Nephron progenitor cell (in vitro differentiated cells): ENCODE measurements around the gene TXNRD3.

ENCODE experiments used
- DNase-seq: peaks from one replicate; pipeline ENCODE4 v3.0.0; 2021
- H3K27ac Mint-ChIP-seq: 2 replicates; pipeline ENCODE4 v1.8.0; 2021; ENCODE audit warnings: mild to moderate bottlenecking, moderate library complexity, mixed read lengths
- H3K27me3 Mint-ChIP-seq: 2 replicates; pipeline ENCODE4 v1.8.0; 2021; ENCODE audit warnings: mild to moderate bottlenecking, low read depth, mixed read lengths; ENCODE audit not compliant: poor library complexity
- H3K36me3 Mint-ChIP-seq: 2 replicates; pipeline ENCODE4 v1.8.0; 2021; ENCODE audit warnings: low read depth, mixed read lengths
- H3K4me1 Mint-ChIP-seq: 2 replicates; pipeline ENCODE4 v1.8.0; 2021; ENCODE audit warnings: mixed read lengths
- H3K4me3 Mint-ChIP-seq: 2 replicates; pipeline ENCODE4 v1.8.0; 2021; ENCODE audit warnings: mild to moderate bottlenecking, moderate library complexity, mixed read lengths
- H3K9me3 Mint-ChIP-seq: 2 replicates; pipeline ENCODE4 v1.8.0; 2021; ENCODE audit warnings: mild to moderate bottlenecking, moderate library complexity, mixed read lengths
- TF ChIP-seq, protein P1 (sequence below): fragments of 200-600 bp; sonication (generic); IDR thresholded peaks from 2 replicates; pipeline ENCODE4 v1.5.0; 2021; ENCODE audit warnings: antibody characterized with exemption

Gene TXNRD3

GRCh38 chr3:126622694-126623093, 32.2 kb downstream of the TXNRD3 start:
- peaks cover 30% of the 10 kb centered on the region for H3K36me3 Mint-ChIP-seq
- TF ChIP-seq, protein P1, sequence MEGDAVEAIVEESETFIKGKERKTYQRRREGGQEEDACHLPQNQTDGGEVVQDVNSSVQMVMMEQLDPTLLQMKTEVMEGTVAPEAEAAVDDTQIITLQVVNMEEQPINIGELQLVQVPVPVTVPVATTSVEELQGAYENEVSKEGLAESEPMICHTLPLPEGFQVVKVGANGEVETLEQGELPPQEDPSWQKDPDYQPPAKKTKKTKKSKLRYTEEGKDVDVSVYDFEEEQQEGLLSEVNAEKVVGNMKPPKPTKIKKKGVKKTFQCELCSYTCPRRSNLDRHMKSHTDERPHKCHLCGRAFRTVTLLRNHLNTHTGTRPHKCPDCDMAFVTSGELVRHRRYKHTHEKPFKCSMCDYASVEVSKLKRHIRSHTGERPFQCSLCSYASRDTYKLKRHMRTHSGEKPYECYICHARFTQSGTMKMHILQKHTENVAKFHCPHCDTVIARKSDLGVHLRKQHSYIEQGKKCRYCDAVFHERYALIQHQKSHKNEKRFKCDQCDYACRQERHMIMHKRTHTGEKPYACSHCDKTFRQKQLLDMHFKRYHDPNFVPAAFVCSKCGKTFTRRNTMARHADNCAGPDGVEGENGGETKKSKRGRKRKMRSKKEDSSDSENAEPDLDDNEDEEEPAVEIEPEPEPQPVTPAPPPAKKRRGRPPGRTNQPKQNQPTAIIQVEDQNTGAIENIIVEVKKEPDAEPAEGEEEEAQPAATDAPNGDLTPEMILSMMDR, result no peak
- H3K4me3 Mint-ChIP-seq, result no peak overlapping the region
- H3K27ac Mint-ChIP-seq, result no peak overlapping the region
- H3K4me1 Mint-ChIP-seq, result no peaks in the 10 kb centered on the region
- no peaks in the 10 kb centered on the region for H3K9me3 Mint-ChIP-seq
- no peak for DNase-seq
- no peaks in the 10 kb centered on the region for H3K27me3 Mint-ChIP-seq

- no peak overlapping the region for H3K4me3 Mint-ChIP-seq
- no peaks in the 10 kb centered on the region for H3K9me3 Mint-ChIP-seq
- TF ChIP-seq, protein P1, result no peak
- no peak overlapping the region for H3K27ac Mint-ChIP-seq
- peaks cover 35% of the 10 kb centered on the region for H3K36me3 Mint-ChIP-seq
- DNase-seq, result no peak
- H3K27me3 Mint-ChIP-seq, result no peaks in the 10 kb centered on the region
- no peaks in the 10 kb centered on the region for H3K4me1 Mint-ChIP-seq
Measured at GRCh38 chr3:126621627-126622345, 33.1 kb downstream of the TXNRD3 start.

- no peak for DNase-seq
- no peak overlapping the region for H3K4me3 Mint-ChIP-seq
- H3K27ac Mint-ChIP-seq, result no peak overlapping the region
- H3K36me3 Mint-ChIP-seq, result peaks cover 38% of the 10 kb centered on the region
- H3K27me3 Mint-ChIP-seq, result no peaks in the 10 kb centered on the region
- TF ChIP-seq, protein P1, result no peak
- H3K9me3 Mint-ChIP-seq, result no peaks in the 10 kb centered on the region
- no peaks in the 10 kb centered on the region for H3K4me1 Mint-ChIP-seq
Measured at GRCh38 chr3:126621171-126621570, 33.8 kb downstream of the TXNRD3 start.

- DNase-seq, result no peak
- Mint-ChIP-seq H3K9me3 (no peaks in the 10 kb centered on the region), H3K4me3 (no peak overlapping the region), H3K36me3 (peaks cover 41% of the 10 kb centered on the region), H3K27me3 (no peaks in the 10 kb centered on the region), H3K27ac (no peak overlapping the region), H3K4me1 (no peaks in the 10 kb centered on the region)
- TF ChIP-seq, protein P1, result no peak
Measured at GRCh38 chr3:126620738-126621137, 34.2 kb downstream of the TXNRD3 start.

DNA sequence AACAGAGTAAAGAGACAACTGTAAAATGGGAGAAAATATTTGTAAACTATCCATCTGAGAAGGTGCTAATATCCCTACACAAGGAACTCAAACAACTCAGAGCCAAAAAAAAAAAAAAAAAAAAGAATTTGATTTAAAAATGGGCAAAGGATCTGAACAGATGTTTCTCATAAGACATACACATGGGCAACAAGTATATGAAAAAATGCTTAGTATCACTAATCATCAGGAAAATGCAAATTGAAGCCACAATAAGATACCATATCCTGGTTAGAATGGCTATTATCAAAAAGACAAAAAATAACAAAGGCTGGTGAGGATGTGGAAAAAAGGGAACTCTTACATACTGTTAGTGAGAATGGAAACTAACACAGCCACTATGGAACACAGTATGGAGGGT, 36.2 kb downstream of the TXNRD3 start:
- TF ChIP-seq, protein P1, result no peak
- Mint-ChIP-seq H3K4me1 (no peaks in the 10 kb centered on the region), H3K27me3 (no peaks in the 10 kb centered on the region), H3K27ac (no peak overlapping the region), H3K4me3 (no peak overlapping the region), H3K9me3 (no peaks in the 10 kb centered on the region), H3K36me3 (peaks cover 36% of the 10 kb centered on the region)
- DNase-seq, result no peak

DNA sequence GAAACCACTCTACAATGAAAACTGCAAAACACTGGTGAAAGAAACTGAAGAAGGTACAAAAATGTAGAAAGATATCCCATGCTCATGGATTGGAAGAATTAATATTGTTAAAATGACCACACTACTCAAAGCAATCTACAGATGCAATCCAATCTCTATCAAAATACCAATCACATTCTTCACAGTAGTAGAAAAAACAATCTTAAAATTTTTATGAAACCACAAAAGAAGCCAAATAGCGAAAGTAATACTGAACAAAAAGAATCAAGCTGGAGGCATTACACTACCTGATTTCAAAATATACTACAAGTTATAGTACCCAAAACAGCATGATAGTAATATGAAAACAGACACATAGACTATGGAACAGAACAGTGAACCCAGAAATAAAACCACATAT, 36.9 kb downstream of the TXNRD3 start:
- Mint-ChIP-seq H3K27ac (no peak overlapping the region), H3K27me3 (no peaks in the 10 kb centered on the region), H3K4me1 (no peaks in the 10 kb centered on the region)

More for the DNA sequence above, 36.9 kb downstream of the TXNRD3 start:
- DNase-seq, result no peak
- H3K9me3 Mint-ChIP-seq, result no peaks in the 10 kb centered on the region
- TF ChIP-seq, protein P1, result no peak
- peaks cover 36% of the 10 kb centered on the region for H3K36me3 Mint-ChIP-seq
- no peak overlapping the region for H3K4me3 Mint-ChIP-seq
